Small intestine (tissue), 7 donors: ENCODE data around the gene CNTNAP4. TPM values are rescaled to one million over a fixed set of nuclear protein-coding genes. Genes with fewer than 3 reads are reported as not detected.

Source experiments
- DNase-seq, 2 donors: peaks; one replicate each; pipeline versions ENCODE4 v3.0.0 to v3.0.0-alpha.2; 2013
- FAIRE-seq: peaks from 2 replicates; lab custom pipeline; 2012; peaks lifted over from hg19 to GRCh38; lab: Jason Lieb, UNC
- H3K27ac ChIP-seq, 3 donors: one replicate each; pipeline ENCODE4 v1.5.1; 2013; ENCODE audit warnings: low read length in 2 of 3, mild to moderate bottlenecking in 2 of 3, control low read depth in 1 of 3, inconsistent platforms in 1 of 3, low read depth in 1 of 3, moderate library complexity in 1 of 3
- H3K27me3 ChIP-seq, 3 donors: one replicate each; pipeline ENCODE4 v1.6.1; 2013; ENCODE audit warnings: low read length in 3 of 3, inconsistent platforms in 1 of 3; ENCODE audit not compliant: control insufficient read depth in 3 of 3, insufficient read depth in 3 of 3
- H3K36me3 ChIP-seq, 3 donors: one replicate each; pipeline ENCODE4 v1.6.1; 2013; ENCODE audit warnings: low read length in 3 of 3, inconsistent platforms in 1 of 3, low read depth in 1 of 3, mild to moderate bottlenecking in 1 of 3, moderate library complexity in 1 of 3; ENCODE audit not compliant: control insufficient read depth in 3 of 3, insufficient read depth in 2 of 3
- H3K4me1 ChIP-seq, 3 donors: one replicate each; pipeline ENCODE4 v1.6.1; 2013; ENCODE audit warnings: low read length in 2 of 3, inconsistent platforms in 1 of 3, low read depth in 1 of 3, mild to moderate bottlenecking in 1 of 3, moderate library complexity in 1 of 3; ENCODE audit not compliant: control insufficient read depth in 3 of 3, insufficient read depth in 2 of 3
- H3K4me3 ChIP-seq, 3 donors: one replicate each; pipeline ENCODE4 v1.5.1; 2013; ENCODE audit warnings: low read length in 3 of 3, control low read depth in 1 of 3, inconsistent platforms in 1 of 3, low read depth in 1 of 3, mild to moderate bottlenecking in 1 of 3, moderate library complexity in 1 of 3
- H3K9me3 ChIP-seq, 2 donors: one replicate each; pipeline ENCODE4 v1.6.1; 2013; ENCODE audit warnings: low read depth in 1 of 2, low read length in 1 of 2; ENCODE audit not compliant: control insufficient read depth in 2 of 2, insufficient read depth in 1 of 2
- WGBS, 3 donors: extraction: QIAGEN DNeasy Blood & Tissue Kit; methylation state at CpG; one replicate each; pipeline ENCODE4 v1.1.7; 2013; 5-methylcytosine and 5-hydroxymethylcytosine counted together
- polyA plus RNA-seq, 4 donors: library from polyadenylated mRNA; stranded (reverse) in 3 of 4; unstranded in 1 of 4; fragments of 200-250 nt in 3 of 4; fragments of 120-200 nt in 1 of 4; gene quantifications; one replicate each; pipeline versions ENCODE4 v1.2.1 to v1.2.3, GENCODE V29; 2013
- donor health status: healthy with polysubstance abuse.
- donor health status: control.
- donor health status: control.
- donor health status: Bipolar disorder and iron deficiency.
- donor health status: healthy.

Gene CNTNAP4
- polyA plus RNA-seq, 4 donors = 0.09 to 0.10 TPM; not detected in 2

- WGBS, 3 donors = 66 to 79% (median 72%) methylated on average over 6 of the region's 6 CpGs
- DNase-seq (no peak), FAIRE-seq (no peak)
- Histone ChIP-seq H3K4me3 (no peak overlapping the region), H3K27ac (no peak overlapping the region), H3K27me3 (no peaks in the 10 kb centered on the region), H3K9me3 (no peaks in the 10 kb centered on the region), H3K4me1 (no peaks in the 10 kb centered on the region), H3K36me3 (no peaks in the 10 kb centered on the region)
These were observed 111.9 kb downstream of the CNTNAP4 start for GRCh38 chr16:76389126-76389525.

GRCh38 chr16:76390476-76390875, 113.3 kb downstream of the CNTNAP4 start:
- Histone ChIP-seq H3K4me3 (no peak overlapping the region), H3K36me3 (no peaks in the 10 kb centered on the region), H3K4me1 (no peaks in the 10 kb centered on the region), H3K27me3 (no peaks in the 10 kb centered on the region), H3K9me3 (no peaks in the 10 kb centered on the region), H3K27ac (no peak overlapping the region)
- DNase-seq = no peak
- WGBS, 3 donors = 52 to 72% (median 62%) methylated on average over 1 of the region's 1 CpG
- FAIRE-seq = no peak

- Histone ChIP-seq H3K27ac (no peak overlapping the region), H3K4me3 (no peak overlapping the region), H3K36me3 (no peaks in the 10 kb centered on the region), H3K4me1 (no peaks in the 10 kb centered on the region), H3K27me3 (no peaks in the 10 kb centered on the region), H3K9me3 (no peaks in the 10 kb centered on the region)
- WGBS, 3 donors = 40 to 72% (median 56%) methylated on average over 4 of the region's 4 CpGs
- DNase-seq = peak in 1 of 2 donors; percentile 8
- no peak for FAIRE-seq
These were observed 119.8 kb downstream of the CNTNAP4 start for GRCh38 chr16:76396977-76397376.

GRCh38 chr16:76409706-76410105, 132.5 kb downstream of the CNTNAP4 start:
- no peak overlapping the region for H3K4me3 ChIP-seq
- 46 to 74% (median 53%) methylated on average over 1 of the region's 1 CpG for WGBS, 3 donors
- no peak for DNase-seq
- no peaks in the 10 kb centered on the region for H3K4me1 ChIP-seq
- no peaks in the 10 kb centered on the region for H3K27me3 ChIP-seq
- H3K36me3 ChIP-seq = no peaks in the 10 kb centered on the region
- FAIRE-seq = no peak
- H3K27ac ChIP-seq = no peak overlapping the region
- H3K9me3 ChIP-seq = no peaks in the 10 kb centered on the region

- Histone ChIP-seq H3K27ac (no peak overlapping the region), H3K27me3 (no peaks in the 10 kb centered on the region), H3K9me3 (no peaks in the 10 kb centered on the region), H3K4me3 (no peak overlapping the region), H3K4me1 (no peaks in the 10 kb centered on the region), H3K36me3 (no peaks in the 10 kb centered on the region)
- FAIRE-seq = no peak
- WGBS, 3 donors = 65 to 74% (median 67%) methylated on average over 2 of the region's 2 CpGs
- DNase-seq = no peak
These were observed 144.4 kb downstream of the CNTNAP4 start for GRCh38 chr16:76421571-76421970.

- no peaks in the 10 kb centered on the region for H3K36me3 ChIP-seq
- H3K4me3 ChIP-seq = no peak overlapping the region
- DNase-seq (peak in 1 of 2 donors; percentile 48), FAIRE-seq (no peak)
- WGBS, 3 donors = 58 to 75% (median 61%) methylated on average over 5 of the region's 5 CpGs
- H3K4me1 ChIP-seq = no peaks in the 10 kb centered on the region
- H3K27me3 ChIP-seq = no peaks in the 10 kb centered on the region
- no peak overlapping the region for H3K27ac ChIP-seq
- H3K9me3 ChIP-seq = no peaks in the 10 kb centered on the region
These were observed 151.7 kb downstream of the CNTNAP4 start for GRCh38 chr16:76428858-76429257.

GRCh38 chr16:76441391-76441790, 164.2 kb downstream of the CNTNAP4 start:
- FAIRE-seq (no peak), DNase-seq (no peak)
- Histone ChIP-seq H3K4me3 (no peak overlapping the region), H3K9me3 (peaks cover 0 to 8% of the 10 kb centered on the region in 2 donors), H3K36me3 (no peaks in the 10 kb centered on the region), H3K27me3 (no peaks in the 10 kb centered on the region), H3K4me1 (peaks cover 0 to 6% (median 0%) of the 10 kb centered on the region in 3 donors), H3K27ac (no peak overlapping the region)
- 74 to 85% (median 77%) methylated on average over 3 of the region's 3 CpGs for WGBS, 3 donors

- no peaks in the 10 kb centered on the region for H3K36me3 ChIP-seq
- DNase-seq (no peak), FAIRE-seq (no peak)
- H3K4me1 ChIP-seq = peaks cover 0 to 6% (median 0%) of the 10 kb centered on the region in 3 donors
- 62 to 77% (median 65%) methylated on average over 3 of the region's 3 CpGs for WGBS, 3 donors
- no peak overlapping the region for H3K27ac ChIP-seq
- no peak overlapping the region for H3K4me3 ChIP-seq
- H3K27me3 ChIP-seq = no peaks in the 10 kb centered on the region
- H3K9me3 ChIP-seq = peaks cover 0 to 8% of the 10 kb centered on the region in 2 donors
These were observed 164.7 kb downstream of the CNTNAP4 start for GRCh38 chr16:76441876-76442275.

GRCh38 chr16:76443973-76444372, 166.8 kb downstream of the CNTNAP4 start:
- Histone ChIP-seq H3K4me3 (no peak overlapping the region), H3K4me1 (peaks cover 0 to 6% (median 0%) of the 10 kb centered on the region in 3 donors), H3K36me3 (no peaks in the 10 kb centered on the region), H3K27ac (no peak overlapping the region), H3K9me3 (peaks cover 0 to 8% of the 10 kb centered on the region in 2 donors), H3K27me3 (no peaks in the 10 kb centered on the region)
- FAIRE-seq (no peak), DNase-seq (peak in 1 of 2 donors; percentile 65)
- 18 to 66% (median 36%) methylated on average over 1 of the region's 1 CpG for WGBS, 3 donors
